Testis (tissue), 2 donors: ENCODE results near the gene RIN2.

ENCODE experiments used
- CTCF ChIP-seq, 3 experiments: fragments of 450-650 bp in 2 of 3; fragments of 200-600 bp in 1 of 3; sonication (generic) in 1 of 3; IDR thresholded peaks; one replicate each; pipeline ENCODE4 v1.5.1; 2016 to 2019; ENCODE audit warnings: antibody characterized with exemption in 3 of 3, mild to moderate bottlenecking in 2 of 3, moderate library complexity in 1 of 3
- POLR2A ChIP-seq: fragments of 450-650 bp; IDR thresholded peaks from one replicate; pipeline ENCODE4 v1.6.1; 2017; ENCODE audit warnings: antibody characterized with exemption, mild to moderate bottlenecking, moderate library complexity

GRCh38 chr20:19802492-19803158 is 44.6 kb downstream of the RIN2 start:
- TF ChIP-seq CTCF (IDR thresholded peaks at IDR 0.05): no peak
- TF ChIP-seq POLR2A: no peak
